ENCODE measurements around the gene ZCCHC2. TPM values are rescaled to one million over a fixed set of nuclear protein-coding genes. Genes with fewer than 3 reads are reported as not detected.

The ZCCHC2 gene
- total and polyA plus RNA-seq, 2 donors (not counting 3 experiments of a cell fraction or from before 2014, with no cell fraction given): 16.2 to 27.2 TPM

DNA sequence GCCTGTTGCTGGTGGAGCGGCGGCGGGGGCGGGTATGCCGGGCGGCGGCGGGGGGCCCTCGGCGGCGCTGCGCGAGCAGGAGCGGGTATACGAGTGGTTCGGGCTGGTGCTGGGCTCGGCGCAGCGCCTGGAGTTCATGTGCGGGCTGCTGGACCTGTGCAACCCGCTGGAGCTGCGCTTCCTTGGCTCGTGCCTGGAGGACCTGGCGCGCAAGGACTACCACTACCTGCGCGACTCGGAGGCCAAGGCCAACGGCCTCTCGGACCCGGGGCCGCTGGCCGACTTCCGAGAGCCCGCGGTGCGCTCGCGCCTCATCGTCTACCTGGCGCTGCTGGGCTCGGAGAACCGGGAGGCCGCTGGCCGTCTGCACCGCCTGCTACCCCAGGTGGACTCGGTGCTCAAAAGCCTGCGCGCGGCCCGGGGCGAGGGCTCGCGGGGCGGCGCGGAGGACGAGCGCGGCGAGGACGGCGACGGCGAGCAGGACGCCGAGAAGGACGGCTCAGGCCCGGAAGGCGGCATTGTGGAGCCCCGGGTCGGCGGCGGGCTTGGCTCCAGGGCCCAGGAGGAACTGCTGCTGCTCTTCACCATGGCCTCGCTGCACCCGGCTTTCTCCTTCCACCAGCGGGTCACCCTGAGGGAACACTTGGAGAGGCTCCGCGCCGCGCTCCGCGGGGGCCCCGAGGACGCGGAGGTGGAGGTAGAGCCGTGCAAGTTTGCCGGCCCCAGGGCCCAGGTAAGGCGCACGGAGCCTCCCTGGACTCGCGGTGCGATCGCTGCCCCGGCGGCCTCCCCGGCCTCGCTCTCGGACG, 1.0 kb downstream of the ZCCHC2 start:
- H3K9me1 ChIP-seq (replicated peaks; ENCODE audit: control insufficient read depth, extremely low read depth, insufficient read depth, low read length): no peaks in the 10 kb centered on the region
- FAIRE-seq (no peak), DNase-seq (ENCODE audit: low read depth, low spot score) (peak; percentile 53)
- H3K4me2 ChIP-seq (ENCODE audit: insufficient read depth, low read length): peak overlapping the region; percentile 98
- H3K27ac ChIP-seq (ENCODE audit: insufficient read depth, low read depth, low read length): peak overlapping the region; percentile 45
- no TSS peak for BruUV-seq (replicated peaks)
- peaks cover 50% of the 10 kb centered on the region for H3K79me2 ChIP-seq (ENCODE audit: control insufficient read depth, insufficient read depth, low read length)
- H3K27me3 ChIP-seq (ENCODE audit: control insufficient read depth in 2 of 2, insufficient read depth in 2 of 2, low read length in 2 of 2): no peaks in the 10 kb centered on the region
- no peaks in the 10 kb centered on the region for H3K36me3 ChIP-seq (ENCODE audit: control insufficient read depth in 2 of 2, extremely low read depth in 1 of 2, insufficient read depth in 2 of 2, low read length in 2 of 2)
- peak overlapping the region; percentile 78 to 91 (median 85) for H3K4me3 ChIP-seq (replicated peaks in 1 of 3; ENCODE audit: insufficient read depth in 1 of 3, low read depth in 1 of 3, low read length in 3 of 3)
- H3K9me3 ChIP-seq (replicated peaks; ENCODE audit: control insufficient read depth, insufficient read depth, low read length): no peaks in the 10 kb centered on the region
- ChIA-PET CTCF (interaction anchor here (0.6 to 5.1 kb wide), 10 partner anchors 9 to 103 kb away, joined by 3 to 60 read pairs (median 5); no protein-coding TSS in a partner anchor), POLR2A (interaction anchor here (1.2 to 1.4 kb wide), 2 partner anchors 73 to 87 kb away, joined by 3 to 4 read pairs; no protein-coding TSS in a partner anchor)
- dilution Hi-C loops (cut with MboI; ENCODE audit: extremely low pct_ligation_motif_present, low sequenced_read_pairs): no loop called here
- peak overlapping the region; percentile 1 for H2AFZ ChIP-seq (ENCODE audit: low read depth, low read length)
- peaks cover 3% of the 10 kb centered on the region for H4K20me1 ChIP-seq (replicated peaks; ENCODE audit: control insufficient read depth, extremely low read depth, insufficient read depth, low read length)
- TF ChIP-seq, protein P1, sequence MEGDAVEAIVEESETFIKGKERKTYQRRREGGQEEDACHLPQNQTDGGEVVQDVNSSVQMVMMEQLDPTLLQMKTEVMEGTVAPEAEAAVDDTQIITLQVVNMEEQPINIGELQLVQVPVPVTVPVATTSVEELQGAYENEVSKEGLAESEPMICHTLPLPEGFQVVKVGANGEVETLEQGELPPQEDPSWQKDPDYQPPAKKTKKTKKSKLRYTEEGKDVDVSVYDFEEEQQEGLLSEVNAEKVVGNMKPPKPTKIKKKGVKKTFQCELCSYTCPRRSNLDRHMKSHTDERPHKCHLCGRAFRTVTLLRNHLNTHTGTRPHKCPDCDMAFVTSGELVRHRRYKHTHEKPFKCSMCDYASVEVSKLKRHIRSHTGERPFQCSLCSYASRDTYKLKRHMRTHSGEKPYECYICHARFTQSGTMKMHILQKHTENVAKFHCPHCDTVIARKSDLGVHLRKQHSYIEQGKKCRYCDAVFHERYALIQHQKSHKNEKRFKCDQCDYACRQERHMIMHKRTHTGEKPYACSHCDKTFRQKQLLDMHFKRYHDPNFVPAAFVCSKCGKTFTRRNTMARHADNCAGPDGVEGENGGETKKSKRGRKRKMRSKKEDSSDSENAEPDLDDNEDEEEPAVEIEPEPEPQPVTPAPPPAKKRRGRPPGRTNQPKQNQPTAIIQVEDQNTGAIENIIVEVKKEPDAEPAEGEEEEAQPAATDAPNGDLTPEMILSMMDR (IDR thresholded peaks at IDR 0.05; ENCODE audit: extremely low read depth in 1 of 2, insufficient read depth in 1 of 2, low read depth in 1 of 2, low read length in 2 of 2): no peak
- no peak for TF ChIP-seq JUN (IDR thresholded peaks at IDR 0.05; ENCODE audit: borderline replicate concordance, insufficient read depth, insufficient read length, low read depth)
- TF ChIP-seq POLR2A (IDR thresholded peaks at IDR 0.05; ENCODE audit: low read depth, low read length): no peak
- TF ChIP-seq MYC (IDR thresholded peaks at IDR 0.05; ENCODE audit: low read depth, low read length): no peak
- TF ChIP-seq GATA2 (IDR thresholded peaks at IDR 0.05; ENCODE audit: insufficient read depth, insufficient read length, low read depth, low read length): no peak
- no peak for TF ChIP-seq EZH2 (IDR thresholded peaks at IDR 0.05; ENCODE audit: borderline replicate concordance, low read depth, low read length, severe bottlenecking)
- no peak for TF ChIP-seq FOS (IDR thresholded peaks at IDR 0.05; ENCODE audit: borderline replicate concordance, insufficient read depth, low read length)
- TF ChIP-seq, protein P2, sequence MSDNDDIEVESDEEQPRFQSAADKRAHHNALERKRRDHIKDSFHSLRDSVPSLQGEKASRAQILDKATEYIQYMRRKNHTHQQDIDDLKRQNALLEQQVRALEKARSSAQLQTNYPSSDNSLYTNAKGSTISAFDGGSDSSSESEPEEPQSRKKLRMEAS (IDR thresholded peaks at IDR 0.05; ENCODE audit: insufficient read depth, insufficient read length): no peak
- no peak for TF ChIP-seq POLR2AphosphoS5 (IDR thresholded peaks at IDR 0.05; ENCODE audit: insufficient read depth, low read depth, low read length)
- peak overlapping the region; percentile 95 for H3K9ac ChIP-seq (replicated peaks; ENCODE audit: extremely low read depth, insufficient read depth, low read length)
- peaks cover 30% of the 10 kb centered on the region for H3K4me1 ChIP-seq (ENCODE audit: control insufficient read depth, extremely low read depth, insufficient read depth, low read length)
- intact Hi-C loops (cut with micrococcal nuclease): loop anchor here (2.0 to 5.0 kb wide), 2 partner anchors 189 to 193 kb away; partner anchors contain the start of gene PHLPP1

All from endothelial cell of umbilical vein (primary cell).